Kidney capillary endothelial cell (primary cell): Measurements from ENCODE around the gene SLCO4A1.

ENCODE experiments used
- DNase-seq: peaks from one replicate; pipeline ENCODE4 v3.0.0-alpha.2; 2018; ENCODE audit warnings: low spot score

Gene SLCO4A1

GRCh38 chr20:62638679-62639406 lies 3.5 kb upstream of the SLCO4A1 start:
- DNase-seq, result no peak

- no peak for DNase-seq
These were observed 2.5 kb upstream of the SLCO4A1 start for GRCh38 chr20:62639765-62640164.

- DNase-seq, result no peak
These were observed 1.4 kb upstream of the SLCO4A1 start for GRCh38 chr20:62640870-62641269.

- DNase-seq, result no peak
These were observed 817 bp upstream of the SLCO4A1 start for GRCh38 chr20:62641321-62642050.

- DNase-seq, result no peak
These were observed 590 bp downstream of the SLCO4A1 start for GRCh38 chr20:62642666-62643520.

GRCh38 chr20:62643521-62644043 lies 1.3 kb downstream of the SLCO4A1 start:
- DNase-seq, result no peak

- no peak for DNase-seq
These were observed 1.9 kb downstream of the SLCO4A1 start for GRCh38 chr20:62644044-62644795.

GRCh38 chr20:62644802-62645496 lies 2.6 kb downstream of the SLCO4A1 start:
- no peak for DNase-seq

- DNase-seq, result no peak
These were observed 3.3 kb downstream of the SLCO4A1 start for GRCh38 chr20:62645613-62646012.

- no peak for DNase-seq
These were observed 4.7 kb downstream of the SLCO4A1 start for GRCh38 chr20:62646851-62647520.

- DNase-seq, result no peak
These were observed 5.4 kb downstream of the SLCO4A1 start for GRCh38 chr20:62647521-62648317.

- DNase-seq, result no peak
These were observed 6.2 kb downstream of the SLCO4A1 start for GRCh38 chr20:62648318-62648995.

- DNase-seq, result no peak
These were observed 6.8 kb downstream of the SLCO4A1 start for GRCh38 chr20:62649140-62649539.

- DNase-seq, result no peak
These were observed 8.4 kb downstream of the SLCO4A1 start for GRCh38 chr20:62650551-62651284.

- no peak for DNase-seq
These were observed 9.2 kb downstream of the SLCO4A1 start for GRCh38 chr20:62651285-62652021.

GRCh38 chr20:62652041-62652893 lies 10.0 kb downstream of the SLCO4A1 start:
- DNase-seq, result peak; percentile 94

- no peak for DNase-seq
These were observed 10.6 kb downstream of the SLCO4A1 start for GRCh38 chr20:62652894-62653305.
